ENCODE measurements around the gene HOXC11.

HOXC11 gene

GRCh38 chr12:54022960-54023884 is 50.3 kb downstream of the HOXC11 start:
- TF ChIP-seq REST (IDR thresholded peaks at IDR 0.05; ENCODE audit: insufficient replicate concordance, low read depth) (no peak), POLR2AphosphoS5 (IDR thresholded peaks at IDR 0.05; ENCODE audit: low read depth) (no peak), SPI1 (IDR thresholded peaks at IDR 0.05; ENCODE audit: borderline replicate concordance, low read depth) (no peak), GABPA (IDR thresholded peaks at IDR 0.05; ENCODE audit: low read depth) (no peak)
- TF ChIP-seq, protein P1, sequence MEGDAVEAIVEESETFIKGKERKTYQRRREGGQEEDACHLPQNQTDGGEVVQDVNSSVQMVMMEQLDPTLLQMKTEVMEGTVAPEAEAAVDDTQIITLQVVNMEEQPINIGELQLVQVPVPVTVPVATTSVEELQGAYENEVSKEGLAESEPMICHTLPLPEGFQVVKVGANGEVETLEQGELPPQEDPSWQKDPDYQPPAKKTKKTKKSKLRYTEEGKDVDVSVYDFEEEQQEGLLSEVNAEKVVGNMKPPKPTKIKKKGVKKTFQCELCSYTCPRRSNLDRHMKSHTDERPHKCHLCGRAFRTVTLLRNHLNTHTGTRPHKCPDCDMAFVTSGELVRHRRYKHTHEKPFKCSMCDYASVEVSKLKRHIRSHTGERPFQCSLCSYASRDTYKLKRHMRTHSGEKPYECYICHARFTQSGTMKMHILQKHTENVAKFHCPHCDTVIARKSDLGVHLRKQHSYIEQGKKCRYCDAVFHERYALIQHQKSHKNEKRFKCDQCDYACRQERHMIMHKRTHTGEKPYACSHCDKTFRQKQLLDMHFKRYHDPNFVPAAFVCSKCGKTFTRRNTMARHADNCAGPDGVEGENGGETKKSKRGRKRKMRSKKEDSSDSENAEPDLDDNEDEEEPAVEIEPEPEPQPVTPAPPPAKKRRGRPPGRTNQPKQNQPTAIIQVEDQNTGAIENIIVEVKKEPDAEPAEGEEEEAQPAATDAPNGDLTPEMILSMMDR (IDR thresholded peaks at IDR 0.05; ENCODE audit: insufficient read depth, low read length), result no peak
- no peak for DNase-seq (ENCODE audit: low read depth in 1 of 2, low spot score in 1 of 2)
- peaks cover 10% of the 10 kb centered on the region for H3K27me3 ChIP-seq (ENCODE audit: insufficient read depth, poor library complexity, severe bottlenecking)
- H3K4me3 ChIP-seq (replicated peaks; ENCODE audit: insufficient read depth, low read length), result no peak overlapping the region
- H3K27ac ChIP-seq (replicated peaks), result no peak overlapping the region

DNA sequence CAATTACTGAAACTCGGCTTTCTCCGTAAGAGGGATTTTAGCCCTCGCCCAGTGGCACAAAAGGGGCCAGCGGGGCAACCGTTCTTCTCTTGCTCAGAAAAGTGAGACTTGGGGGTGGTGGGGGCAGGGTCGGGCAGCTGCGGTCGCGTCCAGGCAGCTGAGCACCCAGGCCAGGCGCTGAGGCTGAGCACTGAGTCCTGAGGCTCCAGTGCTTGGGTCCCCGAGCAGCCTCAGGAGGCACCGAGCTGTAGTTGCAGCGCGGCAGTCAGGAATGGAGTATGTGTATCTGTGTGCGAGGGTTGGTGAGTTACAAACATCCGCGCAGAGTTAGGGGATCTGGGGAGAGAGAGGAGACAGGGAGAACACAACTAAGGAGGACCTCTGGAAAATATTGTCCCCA is 51.2 kb downstream of the HOXC11 start:
- TF ChIP-seq SPI1 (IDR thresholded peaks at IDR 0.05; ENCODE audit: borderline replicate concordance, low read depth), result no peak
- TF ChIP-seq, protein P1 (IDR thresholded peaks at IDR 0.05; ENCODE audit: insufficient read depth, low read length), result no peak
- no peak for TF ChIP-seq POLR2AphosphoS5 (IDR thresholded peaks at IDR 0.05; ENCODE audit: low read depth)
- no peak for TF ChIP-seq REST (IDR thresholded peaks at IDR 0.05; ENCODE audit: insufficient replicate concordance, low read depth)
- no peak for TF ChIP-seq GABPA (IDR thresholded peaks at IDR 0.05; ENCODE audit: low read depth)
- no peak for DNase-seq (ENCODE audit: low read depth in 1 of 2, low spot score in 1 of 2)
- H3K4me3 ChIP-seq (replicated peaks; ENCODE audit: insufficient read depth, low read length), result no peak overlapping the region
- peaks cover 19% of the 10 kb centered on the region for H3K27me3 ChIP-seq (ENCODE audit: insufficient read depth, poor library complexity, severe bottlenecking)
- no peak overlapping the region for H3K27ac ChIP-seq (replicated peaks)

DNA sequence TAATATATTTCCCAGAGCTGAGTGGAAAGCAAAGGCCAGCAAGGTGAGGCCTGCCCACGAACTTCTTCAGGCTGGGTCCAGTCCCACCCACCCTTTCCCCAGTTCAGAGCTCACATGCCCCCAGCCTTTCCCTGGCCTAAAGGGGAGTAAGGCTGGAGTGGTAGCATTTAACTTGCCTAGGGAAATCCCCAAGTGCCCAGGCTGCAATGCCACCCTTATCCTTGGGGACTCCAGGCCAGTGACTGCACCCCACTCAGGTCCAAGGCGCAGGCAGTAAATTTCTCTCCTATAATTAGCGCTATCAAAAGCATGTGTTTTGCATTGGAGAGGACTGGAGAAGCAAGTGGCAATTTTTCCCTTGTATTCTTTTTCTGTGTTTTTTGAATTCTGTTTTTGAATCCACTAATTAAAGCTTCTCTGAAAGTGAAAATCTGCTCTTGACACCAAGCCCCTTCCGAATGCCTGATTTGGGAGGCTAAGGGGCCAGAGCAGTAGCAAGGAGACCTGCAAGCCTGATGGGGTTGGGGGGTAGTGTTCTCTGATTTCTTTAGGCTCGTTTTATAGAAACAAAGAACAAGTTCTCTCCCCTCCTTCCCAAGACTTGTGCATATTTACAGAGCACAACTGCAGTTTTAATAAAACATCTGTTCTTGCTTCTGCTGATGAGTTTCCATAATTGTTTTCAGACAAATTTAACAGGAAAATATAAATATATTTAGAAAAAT is 51.8 kb downstream of the HOXC11 start:
- H3K4me3 ChIP-seq (replicated peaks; ENCODE audit: insufficient read depth, low read length), result no peak overlapping the region
- no peak overlapping the region for H3K27ac ChIP-seq (replicated peaks)
- DNase-seq (ENCODE audit: low read depth in 1 of 2, low spot score in 1 of 2), result no peak
- TF ChIP-seq GABPA (IDR thresholded peaks at IDR 0.05; ENCODE audit: low read depth) (no peak), POLR2AphosphoS5 (IDR thresholded peaks at IDR 0.05; ENCODE audit: low read depth) (no peak), REST (IDR thresholded peaks at IDR 0.05; ENCODE audit: insufficient replicate concordance, low read depth) (no peak), SPI1 (IDR thresholded peaks at IDR 0.05; ENCODE audit: borderline replicate concordance, low read depth) (no peak)
- TF ChIP-seq, protein P1 (IDR thresholded peaks at IDR 0.05; ENCODE audit: insufficient read depth, low read length), result no peak
- peaks cover 23% of the 10 kb centered on the region for H3K27me3 ChIP-seq (ENCODE audit: insufficient read depth, poor library complexity, severe bottlenecking)
